Activated gamma-delta T cell treated with anti-CD3 and anti-CD28 coated beads, Interleukin-2, amount 50 U/mL, for 16 hours (primary cell): ENCODE results near the gene CEP83.
"Not testable (repeated sequence)": the region's sequence is repeated elsewhere in the genome, so short reads cannot be mapped to it uniquely, and the experiment has no call there.

ENCODE experiments used
- DNase-seq: peaks from one replicate; pipeline ENCODE4 v3.0.0-alpha.2; 2020; ENCODE audit warnings: low read depth

CEP83 gene

DNA sequence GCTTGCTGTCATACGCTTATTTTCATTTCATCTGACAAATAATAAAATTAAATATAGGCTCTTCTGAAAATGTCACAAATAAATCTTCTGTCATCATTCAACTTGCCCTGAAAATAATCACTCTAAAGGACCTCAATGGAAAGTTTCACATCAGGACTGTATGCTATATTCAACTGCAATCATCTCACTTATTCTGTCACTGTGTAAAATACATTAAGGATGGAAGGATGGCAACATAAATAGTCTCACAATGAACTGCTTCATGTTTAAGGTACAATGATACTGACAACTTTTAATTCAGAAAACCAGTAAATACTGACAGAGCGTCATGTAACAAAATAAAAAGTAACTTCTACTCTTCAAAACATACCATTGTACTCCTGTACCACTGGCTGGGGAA is 82.1 kb downstream of the CEP83 start:
- no peak for DNase-seq

DNA sequence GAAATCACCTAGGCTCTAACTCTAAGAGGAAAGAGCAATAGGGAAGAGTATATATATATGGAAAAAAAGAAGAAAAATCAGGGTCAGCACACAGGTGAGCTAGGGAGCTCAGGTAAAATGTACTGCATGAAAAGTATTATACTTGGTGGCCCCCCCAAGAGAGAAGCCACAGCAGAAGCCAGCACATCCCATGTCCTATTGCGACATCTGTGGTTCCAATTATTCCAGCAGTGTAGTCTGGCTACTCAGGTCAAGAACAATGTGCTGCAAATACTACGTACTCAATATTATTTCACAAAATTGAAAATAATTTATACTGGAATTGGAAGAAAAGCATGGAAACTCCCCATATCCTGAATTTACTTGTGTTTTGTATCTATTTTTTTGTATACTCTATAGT is 85.5 kb downstream of the CEP83 start:
- DNase-seq, result no peak

DNA sequence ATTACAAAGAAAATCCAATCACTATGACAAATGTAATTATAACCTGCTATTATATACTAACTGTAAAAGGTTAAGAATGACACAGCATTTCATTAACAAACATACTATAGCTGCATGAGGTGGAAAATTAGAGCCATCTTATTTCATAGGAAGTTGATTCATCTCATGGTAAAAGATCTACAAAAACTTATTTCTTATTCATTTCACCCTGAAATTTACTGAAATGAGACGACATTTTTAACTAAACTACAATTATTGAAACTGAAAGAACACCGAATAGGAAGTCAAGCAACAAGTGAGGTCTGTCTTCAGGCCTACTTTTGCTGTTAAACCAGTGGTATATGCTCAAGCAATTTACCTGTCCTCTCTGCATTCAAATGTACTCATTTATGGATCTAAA is 87.2 kb downstream of the CEP83 start:
- no peak for DNase-seq

DNA sequence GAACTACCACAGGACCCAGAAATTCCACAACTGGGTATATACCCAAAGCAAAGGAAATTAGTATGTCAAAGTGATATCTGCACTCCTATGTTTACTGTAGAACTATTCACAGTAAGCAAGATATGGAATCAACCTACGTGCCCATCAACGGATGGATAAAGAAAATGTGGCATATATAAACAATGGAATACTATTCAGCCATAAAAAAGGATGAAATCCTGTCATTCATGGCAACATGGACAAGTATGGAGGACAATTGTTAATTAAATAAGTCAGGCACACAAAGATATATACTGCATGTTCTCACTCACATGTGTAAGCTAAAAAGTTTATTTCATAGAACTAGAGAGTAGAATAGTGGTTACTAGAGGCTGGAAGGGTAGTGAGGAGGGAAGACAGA is 97.0 kb downstream of the CEP83 start:
- DNase-seq, result no peak

- DNase-seq, result no peak
These were observed 99.9 kb downstream of the CEP83 start for GRCh38 chr12:94359761-94360160.

- no peak for DNase-seq
These were observed 106.5 kb downstream of the CEP83 start for GRCh38 chr12:94353130-94353529.

GRCh38 chr12:94340573-94340972 is 119.1 kb downstream of the CEP83 start:
- DNase-seq, result no peak

GRCh38 chr12:94338006-94338794 is 121.5 kb downstream of the CEP83 start:
- DNase-seq, result no peak

GRCh38 chr12:94336211-94336925 is 123.3 kb downstream of the CEP83 start:
- DNase-seq, result no peak

DNA sequence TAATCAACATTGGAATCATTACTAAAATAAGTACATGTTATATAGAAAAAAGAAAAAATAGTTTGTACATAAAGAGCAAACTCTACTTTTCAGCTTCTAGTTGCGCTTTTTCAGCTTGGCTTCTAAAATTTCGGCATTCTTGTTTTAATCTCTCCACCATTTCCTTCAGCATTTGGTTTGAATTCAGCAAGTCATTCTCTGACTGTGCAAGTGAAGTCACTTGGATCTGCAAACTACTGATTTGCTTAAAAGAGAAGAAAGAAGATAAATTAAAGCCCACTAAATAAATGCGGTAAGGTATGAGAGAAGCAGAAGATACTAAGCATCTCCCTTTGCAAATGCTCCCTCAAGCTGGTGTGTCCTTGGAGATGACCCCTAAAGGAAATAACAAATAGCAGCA is 126.3 kb downstream of the CEP83 start:
- no peak for DNase-seq

DNA sequence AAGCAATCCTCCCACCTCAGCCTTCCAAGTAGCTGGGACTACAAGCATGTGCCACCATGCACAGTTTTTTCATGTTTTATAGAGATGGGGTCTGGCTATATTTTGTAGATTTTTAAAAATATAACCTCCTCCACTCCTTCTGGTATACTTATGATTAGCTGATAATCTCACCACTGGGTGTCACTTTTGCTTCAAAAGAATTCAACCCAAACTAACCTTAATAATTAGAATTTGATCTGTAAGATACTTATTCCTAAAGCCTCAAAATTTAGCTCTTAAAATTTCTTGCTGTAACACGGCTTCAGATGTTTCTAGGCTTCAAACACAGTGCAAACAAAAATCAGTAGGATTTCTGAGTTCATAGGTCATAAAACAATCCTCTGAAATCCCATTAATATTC is 130.3 kb downstream of the CEP83 start:
- no peak for DNase-seq

DNA sequence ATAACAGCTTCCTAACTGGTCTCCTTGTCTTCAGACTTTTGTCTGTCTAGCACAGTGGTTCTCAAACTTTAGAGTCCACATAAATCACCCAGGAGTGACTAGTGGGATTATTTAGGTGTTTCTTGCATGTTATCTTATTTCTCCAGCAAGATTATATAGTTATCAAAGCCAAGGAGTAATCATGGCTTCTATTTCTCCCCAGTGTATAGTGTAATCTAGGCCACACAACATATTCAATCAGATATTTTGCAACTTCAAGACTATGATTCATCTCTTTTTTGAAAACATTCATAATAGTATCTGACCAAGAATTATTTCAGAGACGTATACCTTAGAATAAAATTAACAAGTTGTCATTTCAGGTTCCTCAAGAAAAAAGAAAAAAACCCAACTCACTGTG is 131.9 kb downstream of the CEP83 start:
- DNase-seq, result no peak

- DNase-seq, result no peak
These were observed 132.9 kb downstream of the CEP83 start for GRCh38 chr12:94326727-94327126.

GRCh38 chr12:94326234-94326633 is 133.4 kb downstream of the CEP83 start:
- DNase-seq, result no peak

DNA sequence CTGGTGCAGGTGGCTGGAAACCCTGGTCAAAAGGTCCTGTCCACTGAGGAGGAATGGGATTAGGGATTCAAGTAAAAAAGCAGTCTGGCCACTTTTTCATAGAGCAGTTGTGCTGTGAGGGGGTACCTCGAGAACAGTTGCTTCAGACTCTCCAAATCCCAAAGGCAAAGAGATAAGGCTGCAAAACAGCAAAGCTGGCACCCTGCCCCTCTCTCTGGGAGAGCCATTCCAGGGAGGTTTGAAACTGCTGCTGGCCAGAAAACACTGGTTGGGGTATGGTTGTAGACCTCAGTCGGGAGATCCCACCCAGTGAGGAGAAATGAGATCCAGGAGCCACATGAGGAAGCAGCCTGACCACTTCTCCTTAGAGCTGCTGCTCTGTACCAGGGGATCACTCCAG is 137.3 kb downstream of the CEP83 start:
- no peak for DNase-seq

GRCh38 chr12:94320109-94320508 is 139.6 kb downstream of the CEP83 start:
- no peak for DNase-seq

- DNase-seq, result no peak
These were observed 141.5 kb downstream of the CEP83 start for GRCh38 chr12:94318181-94318580.

DNA sequence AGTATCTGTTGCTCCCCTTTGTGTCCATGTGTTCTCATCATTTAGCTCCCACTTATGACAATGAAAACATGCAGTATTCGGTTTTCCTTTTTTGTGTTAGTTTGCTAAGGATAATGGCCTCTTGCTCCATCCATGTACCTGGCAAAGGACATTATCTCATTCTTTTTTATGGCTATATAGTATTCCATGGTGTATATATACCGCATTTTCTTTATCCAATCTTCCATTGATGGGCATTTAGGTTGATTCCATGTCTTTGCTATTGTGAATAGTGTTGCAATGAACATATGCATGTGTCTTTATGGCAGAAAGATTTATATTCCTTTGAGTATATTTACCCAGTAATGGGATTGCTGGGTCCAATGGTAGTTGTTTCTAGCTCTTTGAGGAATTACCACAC is 143.1 kb downstream of the CEP83 start:
- DNase-seq, result not testable (repeated sequence)

DNA sequence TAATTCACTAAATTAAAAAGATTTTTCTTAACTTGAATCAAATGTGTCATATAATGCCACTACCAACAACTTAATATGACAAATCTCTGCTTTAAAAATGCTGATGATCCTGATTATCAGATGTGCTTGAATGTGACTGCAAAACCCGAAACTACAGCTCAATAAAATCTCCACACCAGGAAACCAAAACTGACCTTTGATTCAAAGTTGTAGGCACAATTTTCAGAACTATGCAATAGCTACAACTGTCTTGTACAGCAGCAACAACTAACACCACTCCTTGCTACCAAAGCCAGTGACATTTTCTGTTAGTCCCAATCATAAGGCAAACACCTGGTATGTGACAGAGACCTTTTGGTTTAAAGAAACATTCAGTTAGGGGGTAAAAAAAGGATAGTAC is 147.3 kb downstream of the CEP83 start:
- DNase-seq, result no peak

DNA sequence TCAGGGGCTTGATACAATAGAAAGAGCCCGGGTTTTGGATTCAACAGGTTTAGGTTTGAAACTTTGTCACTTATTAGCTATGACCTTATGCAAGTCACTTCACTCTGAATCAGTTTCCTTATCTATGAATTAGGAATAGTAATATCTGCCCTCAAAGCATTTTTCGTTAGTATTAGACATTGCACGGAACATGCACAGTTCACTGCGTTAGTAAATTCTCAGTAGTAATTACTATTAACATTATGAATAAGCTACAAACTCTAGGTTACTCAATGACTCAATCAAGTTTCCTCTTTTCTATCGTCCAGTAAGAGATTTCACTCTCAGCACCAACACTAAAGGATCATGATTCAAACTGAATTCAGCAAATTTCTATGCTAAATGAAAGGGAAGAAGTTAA is 150.3 kb downstream of the CEP83 start:
- no peak for DNase-seq

DNA sequence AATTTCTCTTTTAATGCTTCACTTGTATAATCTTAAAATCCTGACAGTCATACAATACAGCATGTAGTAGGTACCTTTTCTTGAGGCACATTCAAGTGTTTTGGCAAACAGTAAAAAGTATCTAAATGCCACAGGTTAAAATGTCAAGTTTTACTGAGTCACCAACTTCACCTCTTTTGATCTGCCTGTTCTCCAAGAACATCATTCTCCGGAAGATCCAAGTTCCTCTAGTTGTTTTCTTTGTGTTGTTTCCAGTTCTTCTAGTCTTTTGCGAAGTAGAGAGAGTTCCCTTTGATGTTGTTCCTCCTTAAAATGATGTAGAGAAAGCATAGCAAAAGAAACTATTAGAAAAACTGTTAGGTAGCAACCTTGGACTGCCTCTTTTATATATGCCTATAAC is 151.1 kb downstream of the CEP83 start:
- no peak for DNase-seq

GRCh38 chr12:94305130-94305957 is 154.3 kb downstream of the CEP83 start:
- no peak for DNase-seq

DNA sequence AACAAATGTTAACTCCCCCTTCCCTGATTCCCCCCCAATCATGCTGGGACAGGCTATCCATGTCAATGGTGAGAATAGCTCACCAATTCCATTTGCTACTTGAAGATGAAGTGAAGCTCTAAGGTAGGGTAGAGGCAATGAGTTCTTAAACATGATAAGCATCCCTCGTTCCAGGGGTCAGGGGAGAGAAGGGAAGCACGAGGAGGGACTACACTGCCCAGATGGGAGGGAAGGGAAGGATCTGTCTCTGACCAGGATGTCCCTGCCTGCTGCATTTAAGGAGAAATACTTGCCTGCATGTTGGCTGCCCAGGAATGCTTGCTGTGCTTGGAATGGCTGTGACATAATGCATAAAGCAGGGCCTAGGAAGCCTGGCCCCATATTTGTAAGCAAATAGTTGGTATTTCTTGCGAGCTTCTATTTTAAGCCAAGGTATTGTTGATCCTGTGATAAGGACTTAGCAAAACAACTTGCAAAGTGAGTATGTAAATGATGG is 155.1 kb downstream of the CEP83 start:
- DNase-seq, result no peak
